Parathyroid adenoma (tissue), 2 donors: Measurements from ENCODE around the gene CDC42EP5.

Source experiments
- H2AFZ ChIP-seq: fragments of 300-600 bp; sonication (generic); one replicate; pipeline ENCODE4 v1.7.0; 2017; ENCODE audit warnings: antibody characterized with exemption, mild to moderate bottlenecking
- H3K27ac ChIP-seq: fragments of 300-600 bp; sonication (generic); one replicate; pipeline ENCODE4 v1.7.0; 2017
- H3K27me3 ChIP-seq: fragments of 300-600 bp; sonication (generic); one replicate; pipeline ENCODE4 v1.7.0; 2017; ENCODE audit warnings: low read length; ENCODE audit not compliant: control insufficient read depth, insufficient read depth
- H3K36me3 ChIP-seq: fragments of 300-600 bp; sonication (generic); one replicate; pipeline ENCODE4 v1.7.0; 2017; ENCODE audit warnings: low read length; ENCODE audit not compliant: control insufficient read depth, insufficient read depth
- H3K4me1 ChIP-seq: fragments of 300-600 bp; sonication (generic); one replicate; pipeline ENCODE4 v1.7.0; 2017; ENCODE audit warnings: control low read depth
- H3K4me2 ChIP-seq: fragments of 300-600 bp; sonication (generic); one replicate; pipeline ENCODE4 v1.7.0; 2017; ENCODE audit warnings: low read length
- H3K4me3 ChIP-seq: fragments of 300-600 bp; sonication (generic); one replicate; pipeline ENCODE4 v1.7.0; 2017; ENCODE audit warnings: low read depth, low read length
- H3K79me2 ChIP-seq: fragments of 300-600 bp; sonication (generic); one replicate; pipeline ENCODE4 v1.7.0; 2017; ENCODE audit warnings: control low read depth
- H3K9ac ChIP-seq: fragments of 300-600 bp; sonication (generic); one replicate; pipeline ENCODE4 v1.7.0; 2017; ENCODE audit warnings: mild to moderate bottlenecking
- H3K9me3 ChIP-seq: fragments of 300-600 bp; sonication (generic); one replicate; pipeline ENCODE4 v1.7.0; 2017; ENCODE audit warnings: low read length; ENCODE audit not compliant: control insufficient read depth
- TF ChIP-seq, protein P1 (sequence below): fragments of 300-600 bp; sonication (generic); IDR thresholded peaks from one replicate; pipeline ENCODE4 v1.7.0; 2017; ENCODE audit warnings: antibody characterized with exemption, mild to moderate bottlenecking
- donor health status: primary hyperparathyroidism.

The CDC42EP5 gene

DNA sequence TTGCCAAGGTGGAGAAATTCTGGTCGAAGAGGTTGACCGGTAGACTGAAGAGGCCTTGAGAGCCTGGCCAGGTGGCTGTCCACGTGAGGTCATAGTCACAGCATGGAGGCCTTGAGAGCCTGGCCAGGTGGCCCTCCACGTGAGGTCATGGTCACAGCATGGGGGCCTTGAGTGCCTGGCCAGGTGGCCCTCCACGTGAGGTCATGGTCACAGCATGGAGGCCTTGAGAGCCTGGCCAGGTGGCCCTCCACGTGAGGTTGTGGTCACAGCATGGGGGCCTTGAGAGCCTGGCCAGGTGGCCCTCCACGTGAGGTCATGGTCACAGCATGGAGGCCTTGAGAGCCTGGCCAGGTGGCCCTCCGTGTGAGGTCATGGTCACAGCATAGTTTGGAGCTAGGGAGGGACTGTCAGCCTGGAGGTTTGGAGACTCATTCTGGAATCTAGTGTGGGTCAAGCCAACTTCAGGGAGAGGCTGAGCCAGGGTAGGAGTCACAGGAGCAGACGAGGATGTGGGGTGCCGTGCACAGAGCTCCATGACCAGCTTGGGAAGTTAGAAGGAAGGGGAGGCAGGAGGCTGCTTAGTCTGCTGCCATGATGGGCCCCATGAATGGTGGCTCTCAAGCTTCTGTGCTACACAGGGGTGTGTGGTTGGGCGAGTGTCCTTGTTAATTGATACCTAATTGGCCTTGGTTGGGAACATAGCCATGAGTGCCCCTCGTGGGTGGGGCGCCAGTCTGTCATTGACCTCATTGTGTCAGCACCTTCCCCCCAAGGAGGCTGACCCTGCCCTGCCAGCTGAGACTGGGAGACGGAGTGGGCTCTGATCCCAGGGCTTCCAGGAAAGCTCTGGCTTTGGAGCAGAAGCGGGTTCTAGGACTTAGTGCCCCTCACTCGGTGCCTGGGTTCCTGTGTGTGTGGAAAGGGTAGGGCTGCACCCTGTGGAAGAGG is 13.5 kb downstream of the CDC42EP5 start:
- Histone ChIP-seq H3K9me3 (no peaks in the 10 kb centered on the region), H2AFZ (no peak overlapping the region), H3K9ac (no peak overlapping the region), H3K27me3 (no peaks in the 10 kb centered on the region), H3K27ac (no peak overlapping the region), H3K36me3 (no peaks in the 10 kb centered on the region), H3K4me1 (peaks cover 4% of the 10 kb centered on the region), H3K4me3 (no peak overlapping the region), H3K79me2 (peaks cover 15% of the 10 kb centered on the region), H3K4me2 (no peak overlapping the region)
- TF ChIP-seq, protein P1, sequence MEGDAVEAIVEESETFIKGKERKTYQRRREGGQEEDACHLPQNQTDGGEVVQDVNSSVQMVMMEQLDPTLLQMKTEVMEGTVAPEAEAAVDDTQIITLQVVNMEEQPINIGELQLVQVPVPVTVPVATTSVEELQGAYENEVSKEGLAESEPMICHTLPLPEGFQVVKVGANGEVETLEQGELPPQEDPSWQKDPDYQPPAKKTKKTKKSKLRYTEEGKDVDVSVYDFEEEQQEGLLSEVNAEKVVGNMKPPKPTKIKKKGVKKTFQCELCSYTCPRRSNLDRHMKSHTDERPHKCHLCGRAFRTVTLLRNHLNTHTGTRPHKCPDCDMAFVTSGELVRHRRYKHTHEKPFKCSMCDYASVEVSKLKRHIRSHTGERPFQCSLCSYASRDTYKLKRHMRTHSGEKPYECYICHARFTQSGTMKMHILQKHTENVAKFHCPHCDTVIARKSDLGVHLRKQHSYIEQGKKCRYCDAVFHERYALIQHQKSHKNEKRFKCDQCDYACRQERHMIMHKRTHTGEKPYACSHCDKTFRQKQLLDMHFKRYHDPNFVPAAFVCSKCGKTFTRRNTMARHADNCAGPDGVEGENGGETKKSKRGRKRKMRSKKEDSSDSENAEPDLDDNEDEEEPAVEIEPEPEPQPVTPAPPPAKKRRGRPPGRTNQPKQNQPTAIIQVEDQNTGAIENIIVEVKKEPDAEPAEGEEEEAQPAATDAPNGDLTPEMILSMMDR: no peak

DNA sequence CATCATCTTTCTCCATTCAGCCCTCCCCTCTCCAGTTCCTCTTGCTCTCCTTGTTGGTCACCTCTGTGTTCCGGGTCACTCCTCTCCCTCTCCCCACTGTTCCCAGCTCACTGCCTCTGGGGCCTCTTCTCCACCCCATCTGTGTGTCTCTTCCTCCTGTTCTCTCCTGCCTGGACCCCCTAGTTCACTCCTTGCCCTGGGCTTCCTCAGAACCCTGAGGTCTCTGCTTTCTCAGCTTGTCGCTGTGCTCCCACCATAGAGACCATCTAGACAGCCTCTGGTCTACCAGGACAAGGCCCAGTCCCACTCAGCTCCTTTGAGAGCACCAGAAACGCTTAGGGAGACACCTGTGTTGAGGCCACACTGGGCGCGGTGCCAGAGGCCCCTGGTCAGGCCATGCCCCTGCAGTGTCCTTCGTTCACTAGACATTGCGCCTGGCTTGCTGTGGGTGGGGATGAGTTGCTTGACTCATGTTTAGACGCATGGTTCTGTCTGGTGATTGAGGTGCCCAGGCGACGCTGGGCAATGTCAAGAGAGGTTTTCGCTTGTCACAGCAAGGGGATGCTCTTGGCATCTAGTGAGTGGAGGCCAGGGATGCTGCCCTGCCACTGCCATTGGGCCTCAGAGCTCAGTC is 14.3 kb downstream of the CDC42EP5 start:
- H3K4me1 ChIP-seq: no peaks in the 10 kb centered on the region
- no peaks in the 10 kb centered on the region for H3K36me3 ChIP-seq
- H3K27me3 ChIP-seq: no peaks in the 10 kb centered on the region

DNA sequence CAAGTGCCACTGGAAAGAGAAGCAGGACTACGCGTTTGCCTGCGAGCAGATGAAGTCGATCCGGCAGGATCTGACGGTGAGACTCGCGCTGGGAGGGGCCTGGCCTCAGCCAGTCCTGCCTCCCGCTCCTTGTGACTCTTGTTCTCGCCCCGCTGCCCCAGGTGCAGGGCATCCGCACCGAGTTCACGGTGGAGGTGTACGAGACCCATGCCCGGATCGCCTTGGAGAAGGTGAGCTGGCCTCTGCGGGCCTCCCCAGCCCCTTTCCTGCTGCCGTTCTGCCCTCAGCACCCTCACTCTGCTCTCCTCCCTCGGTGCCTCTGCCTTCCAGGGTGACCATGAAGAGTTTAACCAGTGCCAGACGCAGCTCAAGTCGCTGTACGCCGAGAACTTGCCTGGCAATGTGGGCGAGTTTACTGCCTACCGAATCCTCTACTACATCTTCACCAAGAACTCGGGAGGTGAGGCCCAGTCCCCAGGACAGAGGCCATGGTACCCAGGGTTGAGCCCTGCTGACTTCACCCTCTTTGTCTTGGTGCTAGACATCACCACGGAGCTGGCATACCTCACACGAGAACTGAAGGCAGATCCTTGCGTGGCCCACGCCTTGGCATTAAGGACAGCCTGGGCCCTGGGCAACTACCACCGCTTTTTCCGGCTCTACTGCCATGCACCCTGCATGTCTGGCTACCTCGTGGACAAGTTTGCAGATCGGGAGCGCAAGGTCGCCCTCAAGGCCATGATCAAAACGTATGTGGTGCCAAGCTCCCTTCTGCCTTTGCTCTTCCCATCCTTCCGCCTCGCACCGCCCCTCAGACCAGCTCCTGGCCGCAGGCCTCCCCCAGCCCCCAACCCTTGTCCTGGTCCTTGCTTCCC is 15.1 kb downstream of the CDC42EP5 start:
- no peak overlapping the region for H2AFZ ChIP-seq
- peaks cover 29% of the 10 kb centered on the region for H3K79me2 ChIP-seq
- no peaks in the 10 kb centered on the region for H3K9me3 ChIP-seq
- H3K9ac ChIP-seq: no peak overlapping the region
- H3K36me3 ChIP-seq: no peaks in the 10 kb centered on the region
- TF ChIP-seq, protein P1: no peak
- no peak overlapping the region for H3K4me2 ChIP-seq
- H3K27ac ChIP-seq: no peak overlapping the region
- H3K4me1 ChIP-seq: no peaks in the 10 kb centered on the region
- H3K27me3 ChIP-seq: no peaks in the 10 kb centered on the region
- H3K4me3 ChIP-seq: no peak overlapping the region

More for the DNA sequence above, 14.3 kb downstream of the CDC42EP5 start:
- Histone ChIP-seq H3K9me3 (no peaks in the 10 kb centered on the region), H3K79me2 (peaks cover 23% of the 10 kb centered on the region), H3K9ac (no peak overlapping the region), H2AFZ (no peak overlapping the region), H3K4me2 (no peak overlapping the region), H3K4me3 (no peak overlapping the region), H3K27ac (no peak overlapping the region)
- TF ChIP-seq, protein P1: no peak

- Histone ChIP-seq H3K27ac (no peak overlapping the region), H2AFZ (no peak overlapping the region), H3K4me2 (no peak overlapping the region), H3K4me3 (no peak overlapping the region), H3K9me3 (no peaks in the 10 kb centered on the region), H3K4me1 (no peaks in the 10 kb centered on the region), H3K9ac (no peak overlapping the region), H3K79me2 (peaks cover 41% of the 10 kb centered on the region), H3K36me3 (no peaks in the 10 kb centered on the region), H3K27me3 (no peaks in the 10 kb centered on the region)
- TF ChIP-seq, protein P1: no peak
Measured at GRCh38 chr19:54456423-54457373, 16.4 kb downstream of the CDC42EP5 start.
